ENCODE results near the gene GPR141. TPM values are rescaled to one million over a fixed set of nuclear protein-coding genes. Genes with fewer than 3 reads are reported as not detected.
"Not testable (repeated sequence)": the region's sequence is repeated elsewhere in the genome, so short reads cannot be mapped to it uniquely, and the experiment has no call there.

GPR141 gene
- total RNA-seq, 1 donor from 2014 or later: 1.9 TPM

GRCh38 chr7:37686556-37687345 lies 3.2 kb downstream of the GPR141 start:
- no peak for DNase-seq (ENCODE audit: low spot score)

DNA sequence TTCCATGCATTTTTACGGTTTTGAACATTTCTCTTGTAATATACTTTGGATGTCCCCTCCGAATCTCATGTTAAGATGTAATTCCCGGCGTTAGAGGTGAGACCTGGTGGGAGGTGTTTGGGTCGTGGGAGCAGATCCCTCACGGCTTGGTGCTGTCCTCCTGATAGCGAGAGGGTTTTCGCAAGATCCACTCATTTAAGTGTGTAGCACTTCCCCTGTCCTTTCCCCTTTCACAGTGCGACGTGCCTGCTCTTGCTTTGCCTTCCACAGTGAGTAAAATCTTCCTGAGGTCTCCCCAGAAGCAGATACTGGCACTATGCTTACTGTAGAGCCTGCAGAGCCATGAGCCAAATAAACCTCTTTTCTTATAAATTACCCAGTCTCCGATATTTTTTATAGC lies 6.6 kb downstream of the GPR141 start:
- no peak for DNase-seq (ENCODE audit: low spot score)

DNA sequence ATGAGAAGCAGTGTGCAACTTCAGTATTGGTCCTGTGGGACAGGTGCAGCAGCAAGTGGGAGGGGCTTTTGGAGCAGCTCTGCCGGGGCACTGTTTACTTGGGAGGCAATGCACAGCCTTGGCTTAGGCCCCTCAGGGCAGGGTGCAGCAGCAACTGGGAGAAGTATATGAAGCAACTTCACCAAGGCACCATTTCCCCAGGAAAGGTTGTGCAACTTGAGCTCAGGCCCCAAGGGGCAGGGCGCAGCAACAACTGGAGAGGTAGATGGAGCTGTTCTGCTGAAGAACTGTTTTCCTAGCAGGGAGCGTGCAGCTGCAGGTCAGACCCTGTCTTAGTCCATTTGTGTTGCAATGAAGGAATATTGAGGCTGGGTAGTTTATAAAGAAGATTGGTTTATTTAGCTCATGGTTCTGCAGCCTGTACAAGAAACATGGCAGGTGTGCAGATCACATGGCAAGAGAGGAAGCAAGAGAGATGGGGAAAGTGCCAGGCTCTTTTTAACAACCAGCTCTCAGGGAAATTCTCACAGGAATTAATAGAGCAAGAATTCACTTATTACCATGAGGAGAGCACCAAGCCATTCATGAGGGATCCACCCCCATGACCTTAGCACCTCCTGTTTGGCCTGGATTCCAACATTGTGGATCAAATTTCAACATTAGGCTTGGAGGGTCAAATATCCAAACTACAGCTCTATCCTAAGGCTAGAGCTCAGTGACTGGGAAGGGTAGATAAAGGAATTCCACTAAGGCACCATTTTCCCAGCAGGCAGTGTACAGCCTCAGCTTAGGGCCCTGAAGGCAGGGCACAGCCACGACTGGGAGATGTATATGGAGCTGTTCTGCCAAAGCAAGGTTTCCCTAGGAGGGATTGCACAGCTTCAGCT lies 10.9 kb downstream of the GPR141 start:
- DNase-seq (ENCODE audit: low spot score): no peak

GRCh38 chr7:37698276-37698675 lies 14.7 kb downstream of the GPR141 start:
- DNase-seq (ENCODE audit: low spot score): no peak

GRCh38 chr7:37698782-37699181 lies 15.2 kb downstream of the GPR141 start:
- no peak for DNase-seq (ENCODE audit: low spot score)

- DNase-seq (ENCODE audit: low spot score): no peak
These were observed 18.2 kb downstream of the GPR141 start for GRCh38 chr7:37701769-37702168.

DNA sequence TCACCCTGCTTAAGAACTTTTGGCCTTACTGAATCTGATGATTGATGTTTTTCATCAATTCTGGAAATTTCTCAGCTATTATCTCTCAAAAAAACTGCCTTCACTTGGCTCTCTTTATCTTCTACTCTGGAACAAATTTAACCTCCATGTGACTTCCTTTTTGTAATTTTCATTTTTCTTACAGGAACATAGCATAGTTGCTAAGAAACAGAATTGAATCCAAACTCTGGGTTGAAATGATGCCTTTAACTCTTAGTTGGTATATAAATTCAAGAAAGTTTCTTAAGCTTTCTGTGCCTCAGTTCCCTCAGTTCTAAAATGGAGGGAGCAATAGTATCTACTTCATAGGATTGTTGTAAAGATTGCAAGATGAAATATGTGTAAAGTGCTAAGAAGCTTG lies 19.8 kb downstream of the GPR141 start:
- DNase-seq (ENCODE audit: low spot score): no peak

GRCh38 chr7:37704328-37704833 lies 20.8 kb downstream of the GPR141 start:
- not testable (repeated sequence) for DNase-seq (ENCODE audit: low spot score)

DNA sequence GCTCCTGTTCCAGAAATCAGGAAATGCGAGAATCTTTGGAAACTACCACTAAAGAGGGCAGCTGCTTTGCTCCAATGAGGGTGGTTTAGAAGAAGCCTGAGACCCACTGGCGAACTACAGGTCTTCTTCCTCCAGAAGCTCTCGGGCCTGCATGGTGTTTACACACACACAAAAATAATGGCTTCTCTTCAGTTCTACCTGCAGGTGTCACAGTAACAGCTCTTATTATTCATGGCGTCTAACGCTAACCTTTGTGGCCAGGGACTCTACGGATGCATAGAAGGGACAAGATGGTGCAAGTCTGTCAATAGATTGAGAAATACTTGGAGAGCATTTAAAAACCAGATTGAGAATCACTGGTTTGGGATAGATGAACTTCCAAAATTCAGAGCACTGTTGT lies 22.4 kb downstream of the GPR141 start:
- no peak for DNase-seq (ENCODE audit: low spot score)

- no peak for DNase-seq (ENCODE audit: low spot score)
These were observed 23.2 kb downstream of the GPR141 start for GRCh38 chr7:37706804-37707203.

GRCh38 chr7:37707754-37708485 lies 24.4 kb downstream of the GPR141 start:
- DNase-seq (ENCODE audit: low spot score): no peak

DNA sequence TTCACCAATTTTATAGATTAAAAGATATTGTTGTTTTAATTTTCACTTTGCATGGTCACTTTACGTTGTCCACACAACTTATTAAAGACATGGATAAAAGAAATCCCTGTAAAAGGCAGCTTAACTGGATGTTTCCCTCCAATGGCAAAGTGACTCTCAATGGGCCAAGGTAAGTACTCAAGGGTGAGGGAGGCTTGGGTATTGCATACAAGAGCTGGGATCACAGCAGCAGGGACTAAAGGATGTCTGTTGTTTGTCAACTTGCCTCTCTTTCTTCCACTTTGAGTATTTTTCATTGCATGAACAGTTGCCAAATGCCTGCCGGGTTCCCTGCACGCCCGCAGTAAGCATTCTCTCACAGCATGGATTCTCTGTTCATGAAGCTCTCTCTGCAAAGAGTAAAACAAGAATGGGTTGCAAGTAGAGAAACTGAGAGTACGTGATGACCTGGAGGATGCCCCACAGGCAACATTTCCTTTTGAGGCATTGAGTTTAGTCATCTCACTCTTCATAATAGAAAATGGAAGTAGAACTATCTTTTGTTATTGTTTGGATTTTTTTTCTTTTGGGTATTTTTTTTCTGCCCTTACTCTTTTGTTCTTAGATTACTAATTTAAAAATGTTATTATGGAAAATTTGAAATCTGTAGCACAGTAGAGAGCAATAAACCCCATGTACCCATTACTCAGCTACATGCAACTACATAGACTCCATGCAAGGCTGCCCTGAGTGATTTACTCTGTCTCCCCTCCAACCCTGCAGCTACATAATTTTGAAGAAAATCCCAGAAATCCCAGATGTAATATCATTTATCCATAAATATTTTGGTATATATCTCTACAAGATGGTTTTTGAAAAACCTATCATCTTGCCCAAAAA lies 26.3 kb downstream of the GPR141 start:
- no peak for DNase-seq (ENCODE audit: low spot score)

- DNase-seq (ENCODE audit: low spot score): no peak
These were observed 30.0 kb downstream of the GPR141 start for GRCh38 chr7:37713613-37714012.

GRCh38 chr7:37714606-37715005 lies 31.0 kb downstream of the GPR141 start:
- no peak for DNase-seq (ENCODE audit: low spot score)

DNA sequence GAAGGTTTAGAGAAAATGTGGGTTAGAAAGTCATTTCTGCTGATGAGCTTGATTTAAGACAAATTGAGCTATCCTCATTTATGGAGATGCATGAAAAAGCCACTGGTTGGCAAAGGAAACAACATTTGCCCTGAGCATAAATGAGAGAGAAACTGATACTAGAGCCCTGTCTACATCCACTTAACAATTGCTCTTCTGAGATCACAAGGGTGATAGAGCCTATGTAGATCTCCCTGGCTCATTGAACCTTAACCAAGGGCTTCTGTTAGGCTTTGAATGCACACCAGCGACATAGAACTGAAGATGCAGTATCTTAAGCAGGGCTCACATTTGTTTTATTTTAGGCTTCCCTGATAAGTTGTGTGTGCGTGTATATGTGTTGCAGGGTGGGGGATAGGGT lies 35.0 kb downstream of the GPR141 start:
- no peak for DNase-seq (ENCODE audit: low spot score)

- no peak for DNase-seq (ENCODE audit: low spot score)
These were observed 35.5 kb downstream of the GPR141 start for GRCh38 chr7:37719077-37719476.

- DNase-seq (ENCODE audit: low spot score): no peak
These were observed 41.2 kb downstream of the GPR141 start for GRCh38 chr7:37724732-37725131.

DNA sequence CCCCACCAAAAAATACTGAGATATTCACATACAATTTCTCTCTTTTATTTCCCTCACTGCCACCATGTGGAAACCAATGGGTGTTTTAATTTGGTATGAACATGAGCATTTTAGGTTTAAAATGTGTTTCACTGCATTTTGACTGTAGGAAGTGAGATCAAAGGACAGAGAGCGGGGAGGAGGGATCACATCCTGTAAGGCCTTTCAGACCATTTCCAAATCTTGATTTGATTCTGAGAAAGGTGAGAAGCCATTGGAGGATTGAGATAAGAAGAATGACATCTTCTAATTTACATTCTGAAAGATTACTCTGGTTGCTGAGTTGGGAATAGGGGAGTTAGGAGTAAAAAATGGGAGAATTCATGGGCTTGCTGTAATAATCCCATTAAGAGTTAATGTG lies 42.5 kb downstream of the GPR141 start:
- no peak for DNase-seq (ENCODE audit: low spot score)

DNA sequence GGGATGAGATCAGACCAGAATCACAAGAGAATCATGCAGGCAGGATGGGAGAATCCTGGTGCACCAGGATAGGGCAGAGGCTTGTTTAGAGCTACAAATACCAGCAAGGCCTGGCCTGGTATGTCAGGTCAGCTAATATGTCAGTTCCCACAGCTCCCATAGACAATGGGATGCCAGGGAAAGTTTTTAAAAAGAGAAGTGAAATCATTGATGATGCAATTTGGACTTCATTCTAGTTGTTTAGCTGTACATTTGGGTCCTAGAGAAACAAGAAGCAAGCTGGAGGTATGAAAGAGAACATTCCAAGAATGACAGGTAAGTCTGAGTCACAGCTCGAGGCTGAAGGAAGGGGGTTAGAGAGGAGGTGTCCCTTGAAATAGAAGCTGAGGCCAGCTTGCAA lies 45.2 kb downstream of the GPR141 start:
- no peak for DNase-seq (ENCODE audit: low spot score)

GRCh38 chr7:37729181-37729580 lies 45.6 kb downstream of the GPR141 start:
- no peak for DNase-seq (ENCODE audit: low spot score)

GRCh38 chr7:37730501-37730900 lies 46.9 kb downstream of the GPR141 start:
- DNase-seq (ENCODE audit: low spot score): no peak
